ENCODE measurements around the gene RAET1E. TPM values are rescaled to one million over a fixed set of nuclear protein-coding genes. Genes with fewer than 3 reads are reported as not detected.

RAET1E gene
- total and polyA plus RNA-seq, 2 experiments from 2014 or later: not detected

GRCh38 chr6:149889326-149889725 is 8.6 kb downstream of the RAET1E start:
- peaks cover 2% of the 10 kb centered on the region for H3K27me3 Mint-ChIP-seq (ENCODE audit: insufficient read depth, low read depth, poor library complexity)
- no peaks in the 10 kb centered on the region for H3K4me1 Mint-ChIP-seq
- no peaks in the 10 kb centered on the region; the same call in 1 of the 2 replicates for H4K20me1 ChIP-seq (replicated peaks; ENCODE audit: insufficient read depth)
- H3K9me3 Mint-ChIP-seq: no peaks in the 10 kb centered on the region
- 0 out of 2 replicates have a peak, but pooled peaks cover 3% of the 10 kb centered on the region for H3K9me2 ChIP-seq (ENCODE audit: insufficient read depth)
- H3F3A ChIP-seq (replicated peaks; ENCODE audit: low read depth): no peaks in the 10 kb centered on the region
- H3K36me3 Mint-ChIP-seq (ENCODE audit: low read depth): no peaks in the 10 kb centered on the region
- no peak for TF ChIP-seq CREB1 (CRISPR knock-in tag; IDR thresholded peaks at IDR 0.05; ENCODE audit: low read depth)
- TF ChIP-seq ETS1 (IDR thresholded peaks at IDR 0.05): no peak
- no peak for TF ChIP-seq NANOG (IDR thresholded peaks at IDR 0.05; ENCODE audit: borderline replicate concordance)
- TF ChIP-seq REST (IDR thresholded peaks at IDR 0.05; ENCODE audit: unreplicated experiment): no peak
- TF ChIP-seq STAT1 (IDR thresholded peaks at IDR 0.05; ENCODE audit: unreplicated experiment): no peak
- no peak for TF ChIP-seq EZH2 (IDR thresholded peaks at IDR 0.05; ENCODE audit: low read depth, unreplicated experiment)
- TF ChIP-seq ZNF114 (CRISPR knock-in tag; IDR thresholded peaks at IDR 0.05): no peak
- no peak overlapping the region for H3K4me3 Mint-ChIP-seq
- H2AFZ ChIP-seq: no peak overlapping the region
- no peaks in the 10 kb centered on the region for H3K27me3 ChIP-seq (ENCODE audit: insufficient read depth)
- no peak for ATAC-seq
- H3K27ac ChIP-seq (ENCODE audit: low read depth): no peak overlapping the region
- H3K4me1 ChIP-seq (ENCODE audit: insufficient read depth): no peaks in the 10 kb centered on the region
- H3K4me3 ChIP-seq: no peak overlapping the region
- no peaks in the 10 kb centered on the region for H3K79me2 ChIP-seq (replicated peaks; ENCODE audit: insufficient read depth)
- no peak overlapping the region for H3K4me2 ChIP-seq
- no peak overlapping the region for H3K27ac Mint-ChIP-seq
- H3K36me3 ChIP-seq (ENCODE audit: insufficient read depth): no peaks in the 10 kb centered on the region
- no peak for DNase-seq (ENCODE audit: low spot score)

- Histone ChIP-seq H3K27ac (ENCODE audit: low read depth) (no peak overlapping the region), H3F3A (replicated peaks; ENCODE audit: low read depth) (no peaks in the 10 kb centered on the region; the same call in 1 of the 2 replicates), H3K27me3 (ENCODE audit: insufficient read depth) (no peaks in the 10 kb centered on the region), H3K4me1 (ENCODE audit: insufficient read depth) (no peaks in the 10 kb centered on the region), H3K79me2 (replicated peaks; ENCODE audit: insufficient read depth) (no peaks in the 10 kb centered on the region), H2AFZ (no peak overlapping the region), H3K36me3 (ENCODE audit: insufficient read depth) (no peaks in the 10 kb centered on the region), H3K4me3 (no peak overlapping the region), H4K20me1 (replicated peaks; ENCODE audit: insufficient read depth) (no peaks in the 10 kb centered on the region; the same call in 1 of the 2 replicates), H3K4me2 (no peak overlapping the region), H3K9me2 (ENCODE audit: insufficient read depth) (0 out of 2 replicates have a peak, but pooled peaks cover 3% of the 10 kb centered on the region)
- no peak overlapping the region for H3K4me3 Mint-ChIP-seq
- no peak for ATAC-seq
- no peaks in the 10 kb centered on the region for H3K9me3 Mint-ChIP-seq
- peaks cover 6% of the 10 kb centered on the region for H3K27me3 Mint-ChIP-seq (ENCODE audit: insufficient read depth, low read depth, poor library complexity)
- peaks cover 3% of the 10 kb centered on the region; the same call in 1 of the 3 replicates for H3K4me1 Mint-ChIP-seq
- H3K36me3 Mint-ChIP-seq (ENCODE audit: low read depth): no peaks in the 10 kb centered on the region
- no peak overlapping the region for H3K27ac Mint-ChIP-seq
- no peak for DNase-seq (ENCODE audit: low spot score)
- TF ChIP-seq CTCF (conservative IDR thresholded peaks at IDR 0.05; ENCODE audit: low read depth in 2 of 2) (no peak), CREB1 (CRISPR knock-in tag; IDR thresholded peaks at IDR 0.05; ENCODE audit: low read depth) (no peak), ZNF331 (CRISPR knock-in tag; IDR thresholded peaks at IDR 0.05; ENCODE audit: low read depth) (no peak), REST (IDR thresholded peaks at IDR 0.05; ENCODE audit: unreplicated experiment) (no peak), JUNB (IDR thresholded peaks at IDR 0.05; ENCODE audit: unreplicated experiment) (no peak), ZNF114 (CRISPR knock-in tag; IDR thresholded peaks at IDR 0.05) (no peak), EZH2phosphoT487 (IDR thresholded peaks at IDR 0.05; ENCODE audit: unreplicated experiment) (no peak), NANOG (IDR thresholded peaks at IDR 0.05; ENCODE audit: borderline replicate concordance) (no peak), ETS1 (IDR thresholded peaks at IDR 0.05) (no peak), STAT1 (IDR thresholded peaks at IDR 0.05; ENCODE audit: unreplicated experiment) (no peak), POLR2AphosphoS5 (IDR thresholded peaks at IDR 0.05; ENCODE audit: low read depth) (no peak), EZH2 (IDR thresholded peaks at IDR 0.05; ENCODE audit: low read depth, unreplicated experiment) (no peak)
Measured at GRCh38 chr6:149888659-149889058, 9.3 kb downstream of the RAET1E start.
